Measurements from ENCODE around the gene SLC5A1.

- TF ChIP-seq GATA3 (IDR thresholded peaks at IDR 0.05; ENCODE audit: low read depth, low read length) (no peak), GATA2 (IDR thresholded peaks at IDR 0.05; ENCODE audit: low read depth, low read length) (no peak)
Observed at GRCh38 chr22:32080904-32081303, 37.8 kb downstream of the SLC5A1 start.
